PC-3 (cell line): ENCODE measurements around the gene HECW1. TPM values are rescaled to one million over a fixed set of nuclear protein-coding genes. Genes with fewer than 3 reads are reported as not detected.

Source experiments
- ATAC-seq: fragments of 200-7000 bp; cut with Tn5 transposase; 2 replicates; pipeline ENCODE4 v1.9.1; 2020; ENCODE audit warnings: mild to moderate bottlenecking, moderate library complexity
- BruUV-seq: library from RNA; stranded (reverse); fragments of 400-500 nt; replicated peaks from 2 replicates; lab custom pipeline; 2021; lab: Mats Ljungman, UMichigan
- CTCF ChIA-PET: fragments of 300-600 bp; sonication (Branson Sonifier 250); formaldehyde crosslinking; loops from one replicate; lab custom pipeline; 2022; ENCODE audit warnings: antibody characterized with exemption; lab: Charles Lee
- POLR2A ChIA-PET: fragments of 300-600 bp; sonication (Branson Sonifier 250); formaldehyde crosslinking; loops from one replicate; lab custom pipeline; 2022; ENCODE audit warnings: antibody characterized with exemption; ENCODE audit not compliant: unreplicated experiment; lab: Charles Lee
- DNase-seq: peaks from one replicate; pipeline ENCODE4 v3.0.0-alpha.2; 2015
- H2AFZ ChIP-seq: fragments of 300-600 bp; sonication (generic); 2 replicates; pipeline ENCODE4 v1.6.0; 2016; ENCODE audit warnings: antibody characterized with exemption, low read length
- H3F3A ChIP-seq: fragments of 300-600 bp; sonication (generic); one replicate; pipeline ENCODE4 v1.6.0; 2017; ENCODE audit warnings: antibody characterized with exemption, low read length, control low read depth, mild to moderate bottlenecking; ENCODE audit not compliant: unreplicated experiment
- H3K27ac ChIP-seq: fragments of 300-600 bp; sonication (generic); 2 replicates; pipeline ENCODE4 v1.5.1; 2016; ENCODE audit warnings: mild to moderate bottlenecking, low read length
- H3K27me3 ChIP-seq: fragments of 300-600 bp; sonication (generic); 2 replicates; pipeline ENCODE4 v1.6.1; 2016; ENCODE audit warnings: low read length, mixed read lengths
- H3K36me3 ChIP-seq: fragments of 300-600 bp; sonication (generic); 2 replicates; pipeline ENCODE4 v1.6.1; 2016; ENCODE audit warnings: low read depth, mixed run types, low read length, mixed read lengths
- H3K4me1 ChIP-seq: fragments of 300-600 bp; sonication (generic); 2 replicates; pipeline ENCODE4 v1.5.1; 2016; ENCODE audit warnings: low read length; ENCODE audit not compliant: insufficient read depth
- H3K4me2 ChIP-seq: fragments of 300-600 bp; sonication (generic); 2 replicates; pipeline ENCODE4 v1.6.0; 2016; ENCODE audit warnings: low read length
- H3K4me3 ChIP-seq: fragments of 300-600 bp; sonication (generic); 2 replicates; pipeline ENCODE4 v1.5.1; 2016; ENCODE audit warnings: mild to moderate bottlenecking, low read length, mixed read lengths
- H3K79me2 ChIP-seq: fragments of 300-600 bp; sonication (generic); 2 replicates; pipeline ENCODE4 v1.6.1; 2017; ENCODE audit warnings: low read length, mixed read lengths
- H3K9ac ChIP-seq: fragments of 300-600 bp; sonication (generic); 2 replicates; pipeline ENCODE4 v1.6.0; 2016; ENCODE audit warnings: mild to moderate bottlenecking, low read length
- H3K9me2 ChIP-seq: fragments of 300-600 bp; sonication (generic); replicated peaks from 2 replicates; pipeline ENCODE4 v1.6.1; 2016; ENCODE audit warnings: mixed run types, low read length, mixed read lengths
- H3K9me3 ChIP-seq: fragments of 300-600 bp; sonication (generic); 2 replicates; pipeline ENCODE4 v1.6.1; 2016; ENCODE audit warnings: low read length, mixed read lengths
- H4K20me1 ChIP-seq: fragments of 300-600 bp; sonication (generic); 2 replicates; pipeline ENCODE4 v1.6.1; 2016; ENCODE audit warnings: low read length, mixed read lengths
- CTCF ChIP-seq: fragments of 300-600 bp; sonication (generic); conservative IDR thresholded peaks from 2 replicates; pipeline ENCODE4 v1.5.1; 2017; ENCODE audit warnings: antibody characterized with exemption, low read depth, mild to moderate bottlenecking, low read length
- EZH2 ChIP-seq: fragments of 300-600 bp; sonication (generic); IDR thresholded peaks from one replicate; pipeline ENCODE4 v1.6.1; 2017; ENCODE audit warnings: antibody characterized with exemption, mild to moderate bottlenecking, low read length; ENCODE audit not compliant: unreplicated experiment
- EZH2phosphoT487 ChIP-seq: fragments of 300-600 bp; sonication (generic); IDR thresholded peaks from 2 replicates; pipeline ENCODE4 v1.6.1; 2018; ENCODE audit warnings: mild to moderate bottlenecking, antibody characterized with exemption, low read length, borderline replicate concordance
- intact Hi-C: fragments of 100-400 bp; cut with micrococcal nuclease; formaldehyde crosslinking; loops from 2 replicates; pipeline ENCODE4 v1.9.0; 2023
- total RNA-seq: library from RNA; depleted of rRNA; stranded (reverse); fragments of >200 nt; gene quantifications from 2 replicates; pipeline ENCODE4 v1.2.3, GENCODE V29; 2014

HECW1 gene
- total RNA-seq, 1 experiment from 2014 or later: 3.0 TPM

GRCh38 chr7:43602256-43602655, 489.8 kb downstream of the HECW1 start:
- peaks cover 90% of the 10 kb centered on the region for H3K79me2 ChIP-seq
- peaks cover 79% of the 10 kb centered on the region for H3K36me3 ChIP-seq
- H3K27ac ChIP-seq: no peak overlapping the region
- H3F3A ChIP-seq: no peaks in the 10 kb centered on the region
- H3K9me2 ChIP-seq: no peaks in the 10 kb centered on the region
- intact Hi-C loops: no loop called here
- DNase-seq: no peak
- H3K9ac ChIP-seq: no peak overlapping the region
- no TSS peak for BruUV-seq
- no peaks in the 10 kb centered on the region for H3K4me1 ChIP-seq
- no peak overlapping the region for H2AFZ ChIP-seq
- H3K27me3 ChIP-seq: no peaks in the 10 kb centered on the region
- peaks cover 48% of the 10 kb centered on the region for H4K20me1 ChIP-seq
- ChIA-PET POLR2A (interaction anchor here (0.6 kb wide), 1 partner anchor 234 kb away, joined by 3 read pairs; no protein-coding TSS in a partner anchor), CTCF (no interaction called here)
- TF ChIP-seq CTCF (no peak), EZH2phosphoT487 (no peak)
- no peaks in the 10 kb centered on the region for H3K9me3 ChIP-seq
- ATAC-seq: no peak
- H3K4me2 ChIP-seq: no peak overlapping the region
- H3K4me3 ChIP-seq: no peak overlapping the region

- BruUV-seq: no TSS peak
Observed at GRCh38 chr7:43604251-43604650, 491.8 kb downstream of the HECW1 start.

More at GRCh38 chr7:43604251-43604650, 491.8 kb downstream of the HECW1 start:
- Histone ChIP-seq H3K9ac (no peak overlapping the region), H3K79me2 (peaks cover 91% of the 10 kb centered on the region), H2AFZ (no peak overlapping the region), H3K36me3 (peaks cover 82% of the 10 kb centered on the region), H4K20me1 (peaks cover 57% of the 10 kb centered on the region), H3K9me3 (no peaks in the 10 kb centered on the region), H3F3A (no peaks in the 10 kb centered on the region), H3K27ac (no peak overlapping the region), H3K9me2 (no peaks in the 10 kb centered on the region), H3K27me3 (no peaks in the 10 kb centered on the region), H3K4me1 (no peaks in the 10 kb centered on the region), H3K4me3 (no peak overlapping the region), H3K4me2 (no peak overlapping the region)
- intact Hi-C loops: no loop called here
- ChIA-PET POLR2A (interaction anchor here (0.6 kb wide), 2 partner anchors 21 to 125 kb away, joined by 3 to 5 read pairs; partner anchors contain the start of gene COA1), CTCF (no interaction called here)
- TF ChIP-seq CTCF (no peak), EZH2 (no peak), EZH2phosphoT487 (no peak)
- DNase-seq (no peak), ATAC-seq (no peak)
